GM18861 (cell line): ENCODE measurements around the gene PLXND1.
"Not testable (repeated sequence)": the region's sequence is repeated elsewhere in the genome, so short reads cannot be mapped to it uniquely, and the experiment has no call there.

Experiments used
- ATAC-seq: cut with Tn5 transposase; IDR thresholded peaks from one replicate; pipeline ENCODE4 v1.9.1; 2021; ENCODE audit not compliant: unreplicated experiment

PLXND1 gene

GRCh38 chr3:129552287-129553050 lies 54.0 kb downstream of the PLXND1 start:
- ATAC-seq: no peak

GRCh38 chr3:129549805-129550204 lies 56.7 kb downstream of the PLXND1 start:
- ATAC-seq: no peak

- ATAC-seq: no peak
These were observed 57.3 kb downstream of the PLXND1 start for GRCh38 chr3:129549006-129549800.

DNA sequence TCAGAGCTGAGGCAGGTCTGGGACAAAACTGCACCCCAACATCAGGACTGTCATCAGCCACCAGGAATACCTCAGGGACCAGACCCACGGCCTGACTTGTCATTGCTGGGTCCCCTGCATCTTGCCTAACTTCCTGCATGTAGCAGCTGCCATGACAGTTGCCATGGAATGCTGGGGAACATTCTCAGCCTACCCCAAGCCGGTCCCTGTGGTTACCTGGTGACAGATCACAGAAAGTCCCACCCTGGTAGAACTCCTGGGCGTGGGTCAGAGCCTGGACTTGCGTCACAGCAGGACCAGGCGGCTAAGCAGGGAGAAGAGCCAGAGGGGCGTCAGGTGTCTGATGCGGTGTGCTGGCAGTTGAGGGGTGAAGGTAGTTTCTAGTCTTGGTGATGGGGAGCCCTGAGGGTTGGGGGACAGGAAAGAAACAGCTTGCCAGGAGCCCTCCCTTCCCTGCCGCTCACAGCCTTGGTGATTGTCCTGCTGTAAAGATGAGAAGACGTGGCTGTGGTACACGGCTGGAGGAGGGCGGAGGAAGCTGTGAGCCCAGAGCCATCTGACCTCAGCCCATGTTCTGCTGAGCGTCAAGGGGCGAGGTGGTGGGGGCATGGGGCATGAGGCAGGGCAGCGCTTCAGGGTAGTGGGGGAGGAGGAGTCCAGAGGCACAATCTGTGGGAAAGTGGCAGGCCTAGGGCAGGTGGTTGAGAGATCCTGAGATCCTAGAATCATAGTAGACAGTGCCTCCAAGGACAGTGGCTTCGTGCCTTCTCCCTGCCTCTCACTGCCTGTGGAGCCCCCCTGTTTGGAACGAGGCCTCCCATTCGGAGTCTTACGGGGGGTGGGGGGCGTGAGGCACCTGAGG lies 58.1 kb downstream of the PLXND1 start:
- no peak for ATAC-seq

DNA sequence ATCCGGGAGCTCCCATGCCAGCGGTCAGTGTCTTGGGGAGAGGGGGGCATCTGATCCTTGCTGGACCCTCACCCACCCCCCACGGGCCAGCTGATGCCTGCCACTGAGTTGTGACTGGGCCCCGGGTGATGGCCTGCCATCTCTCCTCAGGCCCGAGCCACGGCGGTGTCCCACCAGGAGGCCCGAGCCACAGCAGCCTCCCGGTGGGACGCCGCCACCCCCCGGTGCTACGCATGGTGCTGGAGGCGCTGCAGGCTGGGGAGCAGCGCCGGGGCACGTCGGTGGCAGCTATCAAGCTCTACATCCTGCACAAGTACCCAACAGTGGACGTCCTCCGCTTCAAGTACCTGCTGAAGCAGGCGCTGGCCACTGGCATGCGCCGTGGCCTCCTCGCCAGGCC lies 59.2 kb downstream of the PLXND1 start:
- ATAC-seq: no peak

- not testable (repeated sequence) for ATAC-seq
These were observed 60.5 kb downstream of the PLXND1 start for GRCh38 chr3:129545951-129546350.

- ATAC-seq: no peak
These were observed 62.5 kb downstream of the PLXND1 start for GRCh38 chr3:129543999-129544398.

DNA sequence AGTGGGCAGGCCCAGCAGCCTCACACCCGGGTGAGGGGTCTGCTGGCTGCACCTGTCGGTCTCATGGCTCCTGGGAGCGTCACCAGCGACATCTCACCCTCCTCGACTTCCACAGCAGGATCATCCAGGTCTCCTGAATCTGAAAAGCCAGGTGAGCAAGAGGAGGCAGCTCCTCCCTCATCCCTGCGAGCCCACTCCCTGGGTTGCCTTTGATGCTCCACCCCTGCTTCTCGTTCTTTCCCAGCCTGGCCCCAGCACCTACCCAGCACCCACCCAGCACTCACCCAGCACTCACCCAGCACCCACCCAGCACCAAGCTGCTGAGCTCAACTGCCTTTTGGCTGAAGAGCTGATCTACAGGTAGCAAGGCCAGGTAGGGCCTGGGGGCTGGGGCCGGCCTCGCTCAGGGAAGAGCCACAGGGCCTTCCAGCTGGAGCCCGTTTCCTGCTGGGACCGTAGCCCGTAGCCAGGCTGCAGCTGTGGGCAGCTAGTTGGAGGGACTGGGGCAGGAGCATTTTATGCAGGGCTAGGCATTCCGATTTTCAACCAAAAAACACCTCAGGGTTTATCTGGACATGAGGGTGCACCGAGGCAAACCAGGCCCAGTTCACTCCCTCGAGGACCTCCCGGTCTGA lies 63.2 kb downstream of the PLXND1 start, which contains the start of gene H1-8:
H1-8 (plus strand) TSS at position 20 of the 635 bp plus-strand sequence; CDS start at position 64, 44 bp downstream.
- ATAC-seq: no peak

DNA sequence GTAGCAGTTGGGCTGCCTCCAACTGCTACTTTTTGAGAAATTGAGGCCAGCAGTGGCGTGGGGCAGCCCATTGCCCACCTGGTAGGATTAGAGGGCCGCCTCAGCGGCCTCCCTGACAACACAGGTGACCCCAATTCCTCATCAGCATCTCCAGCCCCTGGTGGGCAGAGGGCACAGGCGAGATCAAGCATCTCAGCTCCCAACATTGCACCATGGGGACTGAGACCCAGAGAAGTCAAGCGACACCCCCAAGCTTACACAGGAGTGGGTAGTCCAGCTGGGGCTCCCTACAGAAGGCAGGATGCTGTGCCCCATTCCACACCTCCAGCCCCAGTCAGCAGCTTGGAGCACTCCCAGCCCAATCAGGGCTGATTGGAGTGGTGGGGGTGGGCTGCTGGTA lies 63.7 kb downstream of the PLXND1 start:
- no peak for ATAC-seq

DNA sequence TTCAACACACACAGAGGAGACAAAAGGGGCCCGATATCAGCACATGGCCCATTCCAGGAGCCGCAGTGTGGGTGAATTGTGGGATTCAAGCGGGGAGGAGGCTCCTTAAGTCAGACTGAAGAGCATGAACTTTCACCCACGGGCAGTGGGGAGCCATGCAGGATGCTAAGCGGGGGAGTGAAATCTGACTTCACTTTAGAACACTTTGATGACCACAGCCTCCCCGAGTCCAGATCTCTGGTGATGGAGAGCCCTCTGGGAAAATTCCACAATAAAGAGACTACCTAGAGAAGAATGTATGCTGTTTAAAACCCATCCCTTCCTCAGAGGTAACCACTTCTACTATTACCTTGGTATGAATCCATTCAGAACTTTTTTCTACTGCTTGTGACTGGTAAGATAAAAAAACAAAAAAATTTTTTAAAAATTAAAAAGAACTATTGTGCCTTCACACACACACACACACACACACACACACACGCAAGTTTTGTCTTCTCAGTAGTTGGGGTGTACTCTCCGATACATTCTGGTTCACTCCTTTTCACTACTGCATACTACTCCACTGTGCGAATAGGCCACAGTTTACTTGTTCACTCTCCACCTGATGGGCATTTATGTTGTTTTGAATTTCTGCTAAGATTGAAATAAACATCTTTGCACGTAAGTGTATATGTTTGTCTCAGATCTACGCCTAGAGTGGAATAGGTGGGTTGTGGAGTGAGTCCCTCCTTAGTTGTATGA lies 65.5 kb downstream of the PLXND1 start:
- no peak for ATAC-seq

DNA sequence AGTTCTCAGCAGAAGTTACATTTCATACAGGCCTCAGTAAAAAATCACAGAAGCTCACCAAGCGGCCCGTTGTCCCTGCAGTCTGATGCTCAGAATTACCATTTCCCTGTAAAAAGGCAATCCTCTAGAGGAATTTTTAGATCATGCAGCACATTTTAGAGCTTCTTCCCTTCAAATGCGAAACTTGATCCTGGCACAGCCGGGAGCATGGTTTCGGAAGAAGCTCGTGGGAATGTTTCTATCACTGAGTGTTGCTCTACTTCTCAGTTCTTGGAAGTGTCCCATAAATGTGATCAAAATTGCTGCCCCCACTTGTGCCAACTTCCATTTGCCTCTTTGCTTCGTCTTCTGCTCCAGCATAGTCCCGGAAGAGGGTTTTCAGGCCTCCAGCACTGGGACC lies 67.3 kb downstream of the PLXND1 start:
- no peak for ATAC-seq

DNA sequence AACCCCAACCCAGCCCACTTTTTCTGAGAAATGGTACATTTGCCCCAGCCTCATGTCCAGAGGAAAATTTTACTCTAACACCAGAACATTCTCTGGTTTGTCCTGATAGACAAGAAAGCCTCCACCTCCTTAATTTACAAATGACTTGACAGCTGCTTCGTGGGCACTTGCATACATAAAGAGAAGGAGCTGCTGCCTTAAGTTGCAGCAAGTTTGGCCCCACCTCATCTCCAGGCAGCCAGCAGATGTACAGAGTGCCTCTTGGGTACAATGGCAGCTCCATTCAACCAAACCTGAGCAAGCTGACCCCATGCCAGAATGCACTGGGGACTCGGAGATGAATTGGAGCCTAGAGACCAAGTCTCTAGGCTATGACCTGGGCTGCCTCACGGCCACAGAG lies 69.7 kb downstream of the PLXND1 start:
- ATAC-seq: no peak

GRCh38 chr3:129536374-129536667 lies 70.2 kb downstream of the PLXND1 start:
- no peak for ATAC-seq

DNA sequence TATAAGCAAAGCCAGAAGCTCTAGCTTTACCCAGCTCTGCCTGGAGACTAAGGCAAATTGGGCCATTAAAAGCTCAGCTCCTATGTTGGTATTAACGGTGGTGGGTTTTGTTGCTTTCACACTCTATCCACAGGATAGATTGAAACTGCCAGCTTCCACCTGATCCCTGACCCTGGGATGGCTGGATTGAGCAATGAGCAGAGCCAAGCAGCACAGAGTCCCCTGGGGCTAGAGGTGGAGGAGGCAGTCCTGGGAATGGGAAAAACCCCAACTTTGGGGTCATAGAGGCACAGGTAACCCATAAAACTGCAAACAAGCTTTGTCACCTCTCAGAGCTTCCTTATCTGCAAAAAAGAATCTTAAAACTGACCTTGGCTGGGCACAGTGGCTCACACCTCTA lies 71.4 kb downstream of the PLXND1 start:
- no peak for ATAC-seq

GRCh38 chr3:129534428-129535027 lies 71.9 kb downstream of the PLXND1 start:
- no peak for ATAC-seq

DNA sequence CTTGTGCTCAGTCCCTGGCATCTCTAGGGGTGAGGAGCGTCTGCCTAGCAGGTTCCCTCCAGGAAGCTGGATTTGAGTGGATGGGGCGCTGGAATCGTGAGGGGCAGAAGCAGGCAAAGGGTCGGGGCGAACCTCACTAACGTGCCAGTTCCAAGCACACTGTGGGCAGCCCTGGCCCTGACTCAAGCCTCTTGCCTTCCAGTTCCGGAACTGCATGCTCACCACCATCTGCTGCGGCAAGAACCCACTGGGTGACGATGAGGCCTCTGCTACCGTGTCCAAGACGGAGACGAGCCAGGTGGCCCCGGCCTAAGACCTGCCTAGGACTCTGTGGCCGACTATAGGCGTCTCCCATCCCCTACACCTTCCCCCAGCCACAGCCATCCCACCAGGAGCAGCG lies 73.1 kb downstream of the PLXND1 start:
- no peak for ATAC-seq

- ATAC-seq: no peak
These were observed 74.2 kb downstream of the PLXND1 start for GRCh38 chr3:129532261-129532660.

DNA sequence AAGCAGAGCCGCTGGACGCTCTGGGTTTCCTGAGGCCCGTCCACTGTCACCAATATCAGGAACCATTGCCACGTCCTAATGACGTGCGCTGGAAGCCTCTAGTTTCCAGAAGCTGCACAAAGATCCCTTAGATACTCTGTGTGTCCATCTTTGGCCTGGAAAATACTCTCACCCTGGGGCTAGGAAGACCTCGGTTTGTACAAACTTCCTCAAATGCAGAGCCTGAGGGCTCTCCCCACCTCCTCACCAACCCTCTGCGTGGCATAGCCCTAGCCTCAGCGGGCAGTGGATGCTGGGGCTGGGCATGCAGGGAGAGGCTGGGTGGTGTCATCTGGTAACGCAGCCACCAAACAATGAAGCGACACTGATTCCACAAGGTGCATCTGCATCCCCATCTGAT lies 74.8 kb downstream of the PLXND1 start:
- ATAC-seq: no peak

DNA sequence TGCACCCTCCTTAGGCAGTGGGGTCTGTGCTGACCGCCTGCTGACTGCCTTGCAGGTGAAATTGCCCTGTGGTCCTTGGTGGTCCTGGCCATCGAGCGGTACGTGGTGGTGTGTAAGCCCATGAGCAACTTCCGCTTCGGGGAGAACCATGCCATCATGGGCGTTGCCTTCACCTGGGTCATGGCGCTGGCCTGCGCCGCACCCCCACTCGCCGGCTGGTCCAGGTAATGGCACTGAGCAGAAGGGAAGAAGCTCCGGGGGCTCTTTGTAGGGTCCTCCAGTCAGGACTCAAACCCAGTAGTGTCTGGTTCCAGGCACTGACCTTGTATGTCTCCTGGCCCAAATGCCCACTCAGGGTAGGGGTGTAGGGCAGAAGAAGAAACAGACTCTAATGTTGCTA lies 75.7 kb downstream of the PLXND1 start:
- ATAC-seq: no peak

DNA sequence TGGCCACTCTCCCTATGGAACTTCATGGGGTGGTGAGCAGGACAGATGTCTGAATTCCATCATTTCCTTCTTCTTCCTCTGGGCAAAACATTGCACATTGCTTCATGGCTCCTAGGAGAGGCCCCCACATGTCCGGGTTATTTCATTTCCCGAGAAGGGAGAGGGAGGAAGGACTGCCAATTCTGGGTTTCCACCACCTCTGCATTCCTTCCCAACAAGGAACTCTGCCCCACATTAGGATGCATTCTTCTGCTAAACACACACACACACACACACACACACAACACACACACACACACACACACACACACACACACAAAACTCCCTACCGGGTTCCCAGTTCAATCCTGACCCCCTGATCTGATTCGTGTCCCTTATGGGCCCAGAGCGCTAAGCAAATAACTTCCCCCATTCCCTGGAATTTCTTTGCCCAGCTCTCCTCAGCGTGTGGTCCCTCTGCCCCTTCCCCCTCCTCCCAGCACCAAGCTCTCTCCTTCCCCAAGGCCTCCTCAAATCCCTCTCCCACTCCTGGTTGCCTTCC lies 76.2 kb downstream of the PLXND1 start:
- no peak for ATAC-seq
